ENCODE measurements around the gene MICAL1. TPM values are rescaled to one million over a fixed set of nuclear protein-coding genes. Genes with fewer than 3 reads are reported as not detected.

The MICAL1 gene
- total and polyA plus RNA-seq, 2 of the 8 experiments (the other 6 are each of a cell fraction or from before 2014, with no cell fraction given): 42.5 to 55.4 TPM

- TF ChIP-seq POLR2A (IDR thresholded peaks at IDR 0.05; ENCODE audit: control extremely low read depth in 1 of 2, low read depth in 2 of 2, low read length in 2 of 2) (no peak), SIN3A (conservative IDR thresholded peaks at IDR 0.05 in 1 of 2, IDR thresholded peaks at IDR 0.05 in 1 of 2; ENCODE audit: low read depth in 1 of 2, low read length in 2 of 2) (no peak), CTBP2 (IDR thresholded peaks at IDR 0.05; ENCODE audit: borderline replicate concordance, insufficient read depth, insufficient read length, low read length) (no peak), RAD21 (IDR thresholded peaks at IDR 0.05 in 1 of 2, conservative IDR thresholded peaks at IDR 0.05 in 1 of 2; ENCODE audit: low read depth in 2 of 2, low read length in 2 of 2) (no peak), BRCA1 (IDR thresholded peaks at IDR 0.05; ENCODE audit: low read depth, low read length) (no peak), ATF3 (IDR thresholded peaks at IDR 0.05; ENCODE audit: insufficient read depth, low read depth, low read length) (no peak), CHD1 (IDR thresholded peaks at IDR 0.05; ENCODE audit: low read depth, low read length) (no peak)
These were observed 26.1 kb downstream of the MICAL1 start (continued) for GRCh38 chr6:109429496-109429895.

All from H1 (cell line).